ENCODE data around the gene EVA1A. TPM values are rescaled to one million over a fixed set of nuclear protein-coding genes. Genes with fewer than 3 reads are reported as not detected.

Gene EVA1A
- total RNA-seq, 1 donor from 2014 or later, result 112 TPM

DNA sequence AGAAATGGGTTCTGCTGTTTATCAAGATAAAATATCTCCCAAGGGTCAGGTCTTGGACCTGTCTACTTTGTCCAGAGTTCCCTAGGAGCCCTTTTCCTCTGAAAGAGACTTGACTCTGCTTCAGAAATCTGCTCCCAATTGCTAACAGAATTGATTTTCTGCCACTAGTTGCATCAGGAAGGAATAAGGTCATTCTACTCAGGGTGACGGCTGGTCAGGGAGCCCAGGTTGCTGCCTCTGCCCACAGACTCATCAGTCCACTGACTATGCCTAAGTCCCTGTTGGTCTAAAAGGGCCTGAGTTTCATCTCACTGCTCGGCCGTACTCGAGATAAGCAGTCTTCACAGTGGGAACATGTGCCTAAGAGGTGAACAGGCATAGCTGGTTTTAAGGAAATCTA, 61.2 kb downstream of the EVA1A start:
- Histone ChIP-seq H3K36me3 (ENCODE audit: control insufficient read depth, insufficient read depth, low read length) (no peaks in the 10 kb centered on the region), H3K4me3 (ENCODE audit: low read depth, low read length) (no peak overlapping the region), H3K27me3 (ENCODE audit: control insufficient read depth, insufficient read depth, low read length) (no peaks in the 10 kb centered on the region)
- no peak for DNase-seq (ENCODE audit: low read depth)
- TF ChIP-seq, protein P1, sequence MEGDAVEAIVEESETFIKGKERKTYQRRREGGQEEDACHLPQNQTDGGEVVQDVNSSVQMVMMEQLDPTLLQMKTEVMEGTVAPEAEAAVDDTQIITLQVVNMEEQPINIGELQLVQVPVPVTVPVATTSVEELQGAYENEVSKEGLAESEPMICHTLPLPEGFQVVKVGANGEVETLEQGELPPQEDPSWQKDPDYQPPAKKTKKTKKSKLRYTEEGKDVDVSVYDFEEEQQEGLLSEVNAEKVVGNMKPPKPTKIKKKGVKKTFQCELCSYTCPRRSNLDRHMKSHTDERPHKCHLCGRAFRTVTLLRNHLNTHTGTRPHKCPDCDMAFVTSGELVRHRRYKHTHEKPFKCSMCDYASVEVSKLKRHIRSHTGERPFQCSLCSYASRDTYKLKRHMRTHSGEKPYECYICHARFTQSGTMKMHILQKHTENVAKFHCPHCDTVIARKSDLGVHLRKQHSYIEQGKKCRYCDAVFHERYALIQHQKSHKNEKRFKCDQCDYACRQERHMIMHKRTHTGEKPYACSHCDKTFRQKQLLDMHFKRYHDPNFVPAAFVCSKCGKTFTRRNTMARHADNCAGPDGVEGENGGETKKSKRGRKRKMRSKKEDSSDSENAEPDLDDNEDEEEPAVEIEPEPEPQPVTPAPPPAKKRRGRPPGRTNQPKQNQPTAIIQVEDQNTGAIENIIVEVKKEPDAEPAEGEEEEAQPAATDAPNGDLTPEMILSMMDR (IDR thresholded peaks at IDR 0.05; ENCODE audit: insufficient read depth, low read length, poor library complexity, severe bottlenecking), result no peak

DNA sequence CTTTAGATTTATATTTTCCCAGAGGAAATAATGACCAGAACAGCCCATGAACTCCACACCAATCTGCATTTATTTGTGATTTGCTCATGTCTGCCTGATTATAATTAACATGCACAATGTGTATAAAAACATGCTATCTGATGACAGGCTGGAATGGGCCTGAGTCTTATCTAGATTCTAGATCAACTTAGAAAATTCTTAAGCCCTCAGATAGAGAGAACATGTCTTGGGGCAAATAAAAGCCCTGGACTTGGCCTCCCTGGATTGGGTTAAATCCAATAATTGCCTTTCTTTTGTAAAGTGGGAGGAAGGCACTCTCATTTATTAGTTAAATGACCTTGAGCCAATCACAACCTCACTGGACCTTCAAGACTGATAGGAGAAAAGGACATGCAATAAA, 61.8 kb downstream of the EVA1A start:
- no peaks in the 10 kb centered on the region for H3K27me3 ChIP-seq (ENCODE audit: control insufficient read depth, insufficient read depth, low read length)
- no peak for DNase-seq (ENCODE audit: low read depth)
- TF ChIP-seq, protein P1 (IDR thresholded peaks at IDR 0.05; ENCODE audit: insufficient read depth, low read length, poor library complexity, severe bottlenecking), result no peak
- no peaks in the 10 kb centered on the region for H3K36me3 ChIP-seq (ENCODE audit: control insufficient read depth, insufficient read depth, low read length)
- no peak overlapping the region for H3K4me3 ChIP-seq (ENCODE audit: low read depth, low read length)

DNA sequence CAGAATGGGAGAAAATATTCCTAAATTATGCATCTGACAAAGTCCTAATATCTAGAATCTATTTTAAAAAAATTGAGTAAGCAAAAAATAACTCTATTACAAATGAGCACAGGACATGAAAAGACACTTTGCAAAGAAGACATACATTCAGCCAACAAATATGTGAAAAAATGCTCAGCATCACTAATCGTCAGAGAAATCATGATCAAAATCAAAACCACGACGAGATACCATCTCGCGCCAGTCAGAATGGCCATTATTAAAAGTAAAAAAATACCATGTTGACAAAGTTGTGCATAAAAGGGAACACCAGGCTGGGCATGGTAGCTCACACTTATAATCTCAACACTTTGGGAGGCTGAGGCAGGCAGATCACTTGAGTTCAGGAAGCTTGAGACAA, 63.5 kb downstream of the EVA1A start:
- TF ChIP-seq, protein P1 (IDR thresholded peaks at IDR 0.05; ENCODE audit: insufficient read depth, low read length, poor library complexity, severe bottlenecking), result no peak
- H3K36me3 ChIP-seq (ENCODE audit: control insufficient read depth, insufficient read depth, low read length), result no peaks in the 10 kb centered on the region
- no peaks in the 10 kb centered on the region for H3K27me3 ChIP-seq (ENCODE audit: control insufficient read depth, insufficient read depth, low read length)
- no peak for DNase-seq (ENCODE audit: low read depth)
- no peak overlapping the region for H3K4me3 ChIP-seq (ENCODE audit: low read depth, low read length)

DNA sequence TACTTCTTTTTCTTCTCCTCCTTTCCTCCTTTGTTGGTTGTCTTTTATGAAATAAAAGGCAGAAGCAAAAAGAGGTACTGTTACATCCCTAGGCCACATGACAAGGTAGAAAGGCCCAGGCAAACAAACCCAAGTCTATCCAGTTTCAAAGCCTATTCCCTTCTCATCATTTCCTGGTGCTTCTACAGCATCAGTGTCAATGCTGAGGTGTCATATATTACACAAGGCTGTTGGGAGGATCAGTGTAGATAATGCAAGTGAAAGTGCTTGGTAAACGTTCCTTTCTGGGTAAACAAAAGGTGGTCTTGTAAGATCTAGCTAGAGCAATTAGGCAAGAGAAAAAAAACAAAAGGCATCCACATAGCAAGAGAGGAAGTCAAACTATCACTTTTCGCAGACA, 64.9 kb downstream of the EVA1A start:
- H3K36me3 ChIP-seq (ENCODE audit: control insufficient read depth, insufficient read depth, low read length), result no peaks in the 10 kb centered on the region
- TF ChIP-seq, protein P1 (IDR thresholded peaks at IDR 0.05; ENCODE audit: insufficient read depth, low read length, poor library complexity, severe bottlenecking), result no peak
- DNase-seq (ENCODE audit: low read depth), result no peak
- H3K27me3 ChIP-seq (ENCODE audit: control insufficient read depth, insufficient read depth, low read length), result no peaks in the 10 kb centered on the region
- H3K4me3 ChIP-seq (ENCODE audit: low read depth, low read length), result no peak overlapping the region

DNA sequence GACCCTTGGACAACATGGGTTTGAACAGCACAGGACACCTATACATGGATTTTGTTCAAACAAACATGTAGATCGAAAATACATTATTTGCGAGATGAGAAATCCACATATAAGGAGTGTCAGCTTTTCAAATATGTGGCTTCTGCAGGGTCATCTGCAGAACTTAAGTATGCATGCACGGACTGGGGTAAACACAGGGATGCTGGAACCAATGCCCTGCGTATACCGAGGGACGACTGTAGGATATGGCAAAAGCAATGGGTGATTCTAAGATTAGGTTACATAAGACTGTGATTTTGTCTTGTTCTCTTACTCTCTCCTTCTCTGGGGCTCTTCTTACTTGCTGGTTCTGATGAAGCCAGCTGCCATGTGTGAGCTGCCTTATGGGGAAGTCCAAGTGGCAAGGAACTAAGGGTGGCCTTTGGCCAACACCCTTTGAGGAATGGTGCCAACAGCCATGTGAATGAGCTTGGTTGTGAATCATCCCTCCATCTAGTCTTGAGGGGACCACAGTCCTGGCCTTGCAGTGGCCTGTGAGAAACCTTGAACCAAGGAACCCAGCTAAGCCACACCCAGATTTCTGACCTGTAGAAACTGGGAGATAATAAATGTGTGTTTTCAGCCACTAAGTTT, 66.5 kb downstream of the EVA1A start:
- Histone ChIP-seq H3K36me3 (ENCODE audit: control insufficient read depth, insufficient read depth, low read length) (no peaks in the 10 kb centered on the region), H3K4me3 (ENCODE audit: low read depth, low read length) (no peak overlapping the region), H3K27me3 (ENCODE audit: control insufficient read depth, insufficient read depth, low read length) (no peaks in the 10 kb centered on the region)
- TF ChIP-seq, protein P1 (IDR thresholded peaks at IDR 0.05; ENCODE audit: insufficient read depth, low read length, poor library complexity, severe bottlenecking), result no peak
- DNase-seq (ENCODE audit: low read depth), result no peak

DNA sequence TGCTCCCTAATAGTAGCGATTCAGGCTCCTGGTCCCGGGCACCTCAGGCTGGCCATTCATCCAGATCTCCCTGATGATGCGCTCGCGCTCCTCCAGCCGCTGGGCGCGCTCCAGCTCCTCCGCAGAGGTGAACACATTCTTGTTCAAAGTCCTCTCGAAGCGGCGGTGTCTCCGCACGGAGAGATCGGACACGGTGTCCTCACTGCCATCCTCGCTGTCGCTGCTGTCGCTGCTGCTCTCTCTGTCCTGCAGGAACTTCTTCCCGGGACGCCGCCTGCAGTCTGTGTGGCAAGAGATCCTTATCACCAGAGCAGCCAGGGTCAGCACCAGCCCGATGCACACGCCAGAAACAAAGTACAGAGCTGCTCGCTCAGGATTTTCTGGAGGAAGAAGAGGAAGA, 67.5 kb downstream of the EVA1A start:
- TF ChIP-seq, protein P1 (IDR thresholded peaks at IDR 0.05; ENCODE audit: insufficient read depth, low read length, poor library complexity, severe bottlenecking), result no peak

More for the DNA sequence above, 67.5 kb downstream of the EVA1A start:
- no peaks in the 10 kb centered on the region for H3K27me3 ChIP-seq (ENCODE audit: control insufficient read depth, insufficient read depth, low read length)
- H3K4me3 ChIP-seq (ENCODE audit: low read depth, low read length), result no peak overlapping the region
- no peaks in the 10 kb centered on the region for H3K36me3 ChIP-seq (ENCODE audit: control insufficient read depth, insufficient read depth, low read length)
- DNase-seq (ENCODE audit: low read depth), result no peak
